Stimulated activated CD4-positive, alpha-beta T cell treated with anti-CD3 and anti-CD28 coated beads, Interleukin-1b, Interleukin-23, amount 100 ng/mL, for 1 hour (primary cell): Measurements from ENCODE around the gene HDAC11.
A peak's percentile ranks its signal among the peaks of the same experiment; 100 is the strongest.
"Not testable (repeated sequence)": the region's sequence is repeated elsewhere in the genome, so short reads cannot be mapped to it uniquely, and the experiment has no call there.

Experiments used
- DNase-seq, 2 donors: peaks; one replicate each; pipeline ENCODE4 v3.0.0-alpha.2; 2020; ENCODE audit warnings: low read depth in 2 of 2

The HDAC11 gene

GRCh38 chr3:13470894-13471574, 9.1 kb upstream of the HDAC11 start:
- DNase-seq, result no peak

- no peak for DNase-seq
Measured at GRCh38 chr3:13472286-13472685, 7.8 kb upstream of the HDAC11 start.

- DNase-seq, result no peak
Measured at GRCh38 chr3:13473020-13473419, 7.1 kb upstream of the HDAC11 start.

- DNase-seq, result no peak
Measured at GRCh38 chr3:13474021-13474420, 6.1 kb upstream of the HDAC11 start.

- no peak for DNase-seq
Measured at GRCh38 chr3:13474776-13475303, 5.3 kb upstream of the HDAC11 start.

- DNase-seq, result no peak
Measured at GRCh38 chr3:13475871-13476590, 4.1 kb upstream of the HDAC11 start.

GRCh38 chr3:13477943-13478342, 2.2 kb upstream of the HDAC11 start:
- no peak for DNase-seq

- DNase-seq, result peak in 1 of 2 donors; percentile 10
Measured at GRCh38 chr3:13479332-13479581, 849 bp upstream of the HDAC11 start.

- DNase-seq, result no peak
Measured at GRCh38 chr3:13480340-13481318, 523 bp downstream of the HDAC11 start.

- DNase-seq, result no peak
Measured at GRCh38 chr3:13482106-13482690, 2.1 kb downstream of the HDAC11 start.

GRCh38 chr3:13483286-13483685, 3.2 kb downstream of the HDAC11 start:
- no peak for DNase-seq

GRCh38 chr3:13483988-13484695, 4.0 kb downstream of the HDAC11 start:
- DNase-seq, result no peak

- no peak for DNase-seq
Measured at GRCh38 chr3:13484851-13485590, 4.9 kb downstream of the HDAC11 start.

GRCh38 chr3:13485630-13486562, 5.8 kb downstream of the HDAC11 start:
- DNase-seq, result not testable (repeated sequence)

GRCh38 chr3:13487403-13487802, 7.3 kb downstream of the HDAC11 start:
- no peak for DNase-seq

GRCh38 chr3:13491206-13491974, 11.3 kb downstream of the HDAC11 start:
- DNase-seq, result no peak

- no peak for DNase-seq
Measured at GRCh38 chr3:13492048-13492447, 11.9 kb downstream of the HDAC11 start.

- DNase-seq, result no peak
Measured at GRCh38 chr3:13492976-13493866, 13.1 kb downstream of the HDAC11 start.
